GM12875 (cell line): ENCODE results near the gene TMEM125.
A peak's percentile ranks its signal among the peaks of the same experiment; 100 is the strongest.

Experiments
- H3K4me3 ChIP-seq: one replicate; pipeline ENCODE4 v1.5.1; 2011; ENCODE audit warnings: low read depth, low read length, control low read depth
- CTCF ChIP-seq: IDR thresholded peaks from 2 replicates; pipeline ENCODE4 v1.5.1; 2011; ENCODE audit warnings: low read depth, mild to moderate bottlenecking, control low read depth, inconsistent platforms, low read length, moderate library complexity, borderline replicate concordance; ENCODE audit not compliant: insufficient read depth

TMEM125 gene

GRCh38 chr1:43235451-43236121 lies 34.2 kb upstream of the TMEM125 start:
- no peak overlapping the region for H3K4me3 ChIP-seq
- TF ChIP-seq CTCF: no peak

- H3K4me3 ChIP-seq: no peak overlapping the region
- TF ChIP-seq CTCF: no peak
These were observed 32.7 kb upstream of the TMEM125 start for GRCh38 chr1:43237121-43237520.

- peak; percentile 61 for TF ChIP-seq CTCF
- no peak overlapping the region for H3K4me3 ChIP-seq
These were observed 31.7 kb upstream of the TMEM125 start for GRCh38 chr1:43238085-43238484.

- no peak for TF ChIP-seq CTCF
- no peak overlapping the region for H3K4me3 ChIP-seq
These were observed 30.8 kb upstream of the TMEM125 start for GRCh38 chr1:43238991-43239469.

- TF ChIP-seq CTCF: no peak
These were observed 30.3 kb upstream of the TMEM125 start for GRCh38 chr1:43239484-43239883.

GRCh38 chr1:43241413-43241836 lies 28.4 kb upstream of the TMEM125 start:
- no peak for TF ChIP-seq CTCF
- H3K4me3 ChIP-seq: no peak overlapping the region

More at GRCh38 chr1:43239484-43239883, 30.3 kb upstream of the TMEM125 start:
- H3K4me3 ChIP-seq: no peak overlapping the region

GRCh38 chr1:43243299-43243698 lies 26.5 kb upstream of the TMEM125 start:
- no peak overlapping the region for H3K4me3 ChIP-seq
- TF ChIP-seq CTCF: no peak
